ENCODE data around the gene PHF8. TPM values are rescaled to one million over a fixed set of nuclear protein-coding genes. Genes with fewer than 3 reads are reported as not detected.

Gene PHF8
- total and polyA plus RNA-seq, 9 of the 15 experiments (the other 6 are each of a cell fraction or from before 2014, with no cell fraction given): 2.5 to 25.7 (median 12.1) TPM

DNA sequence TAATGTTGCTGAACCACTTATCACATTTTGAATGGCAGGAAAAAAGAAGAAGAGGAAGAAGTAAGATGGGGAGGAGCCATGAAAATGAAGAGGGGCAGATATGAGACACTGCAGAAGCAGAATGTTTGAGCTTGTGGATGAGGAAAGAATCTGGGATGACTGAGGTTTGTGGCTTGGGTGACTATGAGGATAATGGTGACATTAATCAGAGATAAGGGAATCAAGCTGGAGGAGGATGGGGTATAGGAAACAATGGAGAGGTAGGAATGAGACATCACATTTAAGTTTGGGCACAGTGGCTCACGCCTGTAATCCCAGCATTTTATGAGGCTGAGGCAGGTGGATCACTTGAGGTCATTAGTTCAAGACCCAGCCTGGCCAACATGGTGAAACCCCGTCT is 19.1 kb upstream of the PHF8 start:
- no peaks in the 10 kb centered on the region for H3K79me2 ChIP-seq (ENCODE audit: control insufficient read depth, insufficient read depth, low read length)
- no peaks in the 10 kb centered on the region for H3K36me3 ChIP-seq (ENCODE audit: control insufficient read depth, insufficient read depth, low read length)
- ChIA-PET CTCF (ENCODE audit: low intra/inter-chr PET ratio) (no interaction called here), POLR2A (no interaction called here)
- no peak overlapping the region for H2AFZ ChIP-seq (ENCODE audit: low read depth, low read length)
- no peaks in the 10 kb centered on the region for H4K20me1 ChIP-seq (replicated peaks; ENCODE audit: control insufficient read depth, insufficient read depth, low read length)
- FAIRE-seq (no peak), DNase-seq (ENCODE audit: extremely low read depth in 1 of 4, low spot score in 3 of 4) (no peak), ATAC-seq (no peak)
- H3K9ac ChIP-seq (ENCODE audit: insufficient read depth in 1 of 2, low read depth in 2 of 2, low read length in 2 of 2): no peak overlapping the region
- intact Hi-C loops (cut with micrococcal nuclease): no loop called here
- peaks cover 0 to 5% of the 10 kb centered on the region in 2 experiments; a peak in 1 of 5 replicates for H3K27me3 ChIP-seq (ENCODE audit: control insufficient read depth in 2 of 2, insufficient read depth in 2 of 2, low read length in 2 of 2)
- H3K4me2 ChIP-seq (ENCODE audit: insufficient read depth, low read length): no peak overlapping the region
- H3K9me1 ChIP-seq (ENCODE audit: control insufficient read depth, insufficient read depth, low read length): no peaks in the 10 kb centered on the region
- 0% methylated on average over 2 of the region's 2 CpGs for WGBS (ENCODE audit: insufficient coverage, low coverage, missing lambda C conversion rate)
- no TSS peak for BruUV-seq (replicated peaks)
- no peak overlapping the region for H3K27ac ChIP-seq (ENCODE audit: extremely low read depth, low read depth, low read length)
- H3K4me1 ChIP-seq (replicated peaks in 1 of 2; ENCODE audit: control insufficient read depth in 2 of 2, insufficient read depth in 2 of 2, low read length in 2 of 2): no peaks in the 10 kb centered on the region
- H3K4me3 ChIP-seq: no peak overlapping the region
- TF ChIP-seq CBX2 (IDR thresholded peaks at IDR 0.05; ENCODE audit: insufficient read depth, low read length, poor library complexity, severe bottlenecking) (no peak), MXI1 (IDR thresholded peaks at IDR 0.05; ENCODE audit: low read depth, low read length) (no peak), ZNF589 (CRISPR knock-in tag; IDR thresholded peaks at IDR 0.05; ENCODE audit: low read depth) (no peak), NRF1 (conservative IDR thresholded peaks at IDR 0.05 in 1 of 2, IDR thresholded peaks at IDR 0.05 in 1 of 2) (no peak), ZNF165 (CRISPR knock-in tag; IDR thresholded peaks at IDR 0.05; ENCODE audit: borderline replicate concordance) (no peak), RBBP5 (IDR thresholded peaks at IDR 0.05; ENCODE audit: borderline replicate concordance, insufficient read depth, low read length, poor library complexity, severe bottlenecking) (no peak), KDM5B (IDR thresholded peaks at IDR 0.05; ENCODE audit: insufficient replicate concordance, low read depth, low read length) (no peak), SMC3 (conservative IDR thresholded peaks at IDR 0.05; ENCODE audit: insufficient read depth, low read depth, low read length) (no peak), ETV6 (IDR thresholded peaks at IDR 0.05; ENCODE audit: borderline replicate concordance in 1 of 2, low read depth in 2 of 2, low read length in 1 of 2) (no peak), ETV6 (CRISPR knock-in tag; IDR thresholded peaks at IDR 0.05; ENCODE audit: borderline replicate concordance) (no peak)
- in situ Hi-C loops (cut with MboI): no loop called here
- no peaks in the 10 kb centered on the region for H3K9me3 ChIP-seq (replicated peaks; ENCODE audit: control insufficient read depth, insufficient read depth, low read depth, low read length)

All from K562 (cell line).